Measurements from ENCODE around the gene ADAM15.

Gene ADAM15

GRCh38 chr1:155030899-155031298, 20.2 kb upstream of the ADAM15 start:
- DNase-seq: no peak

DNA sequence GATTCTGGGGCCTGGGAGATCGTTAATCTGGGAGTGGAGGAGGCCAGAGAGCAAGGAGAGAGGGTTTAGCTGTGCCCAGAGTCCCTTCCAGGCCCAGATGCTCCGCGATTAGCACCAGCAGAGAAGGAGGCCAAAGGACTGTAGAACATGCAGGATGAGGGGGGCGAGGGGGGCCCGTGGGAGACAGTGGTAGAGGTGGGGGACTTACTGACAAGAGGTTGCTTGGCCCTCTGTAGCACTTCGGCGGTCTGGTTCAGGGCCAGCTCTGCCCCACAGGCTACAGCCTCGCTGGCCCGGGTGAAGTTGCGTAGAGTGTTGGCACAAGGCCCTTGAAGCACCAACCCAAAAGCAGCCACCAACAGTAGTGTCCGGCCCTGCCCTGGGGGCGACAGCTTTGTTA, 18.2 kb upstream of the ADAM15 start:
- DNase-seq: no peak

- no peak for DNase-seq
These were observed 17.6 kb upstream of the ADAM15 start, which contains the start of the genes DCST1 and DCST2 for GRCh38 chr1:155033524-155033923. TSS of gene DCST1 (plus strand) at chr1:155033824. CDS start at chr1:155034037, 213 bp downstream. TSS of gene DCST2 (minus strand) at chr1:155033781. CDS start at chr1:155033701, 80 bp downstream.

DNA sequence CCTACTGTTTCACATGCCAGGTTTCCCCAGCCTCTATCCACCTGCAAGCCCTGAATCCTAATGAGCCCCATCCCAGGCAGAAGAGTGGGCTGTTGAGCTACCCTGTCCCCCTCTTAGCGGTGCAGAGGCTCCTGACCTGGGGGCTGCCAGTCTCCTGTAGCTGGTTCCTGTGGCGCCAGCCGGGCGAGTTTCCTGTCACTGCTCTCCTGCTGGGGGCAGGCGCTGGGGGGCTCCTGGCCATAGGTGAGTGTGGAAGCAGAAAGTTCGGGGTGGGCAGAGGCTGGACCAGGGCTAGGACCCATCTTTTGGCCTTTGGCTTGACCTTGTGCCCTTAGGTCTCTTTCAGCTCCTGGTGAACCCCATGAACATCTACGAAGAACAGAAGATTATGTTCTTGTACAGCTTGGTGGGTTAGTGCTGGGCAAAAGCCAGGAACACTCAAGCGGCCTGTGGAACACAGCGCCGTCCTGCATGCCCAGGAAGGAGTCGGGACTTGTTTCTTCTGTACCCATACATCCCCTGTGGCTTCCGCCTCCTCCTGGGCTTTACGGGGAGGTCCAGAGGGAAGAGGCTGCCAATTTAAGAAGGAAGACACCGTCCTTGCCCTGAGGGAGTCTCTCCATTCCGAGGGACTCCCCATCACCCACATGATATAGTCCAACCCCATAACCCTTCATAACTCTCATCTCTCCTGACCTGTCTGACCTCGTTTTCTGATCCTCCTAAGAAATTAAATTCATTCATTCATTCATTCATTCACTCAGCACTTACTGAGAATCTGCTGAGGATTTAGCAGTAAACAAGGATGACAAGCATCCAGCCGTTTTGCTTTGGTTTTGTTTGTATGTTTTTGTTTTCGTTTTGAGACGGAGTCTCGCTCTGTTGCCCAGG, 16.6 kb upstream of the ADAM15 start:
- no peak for DNase-seq

DNA sequence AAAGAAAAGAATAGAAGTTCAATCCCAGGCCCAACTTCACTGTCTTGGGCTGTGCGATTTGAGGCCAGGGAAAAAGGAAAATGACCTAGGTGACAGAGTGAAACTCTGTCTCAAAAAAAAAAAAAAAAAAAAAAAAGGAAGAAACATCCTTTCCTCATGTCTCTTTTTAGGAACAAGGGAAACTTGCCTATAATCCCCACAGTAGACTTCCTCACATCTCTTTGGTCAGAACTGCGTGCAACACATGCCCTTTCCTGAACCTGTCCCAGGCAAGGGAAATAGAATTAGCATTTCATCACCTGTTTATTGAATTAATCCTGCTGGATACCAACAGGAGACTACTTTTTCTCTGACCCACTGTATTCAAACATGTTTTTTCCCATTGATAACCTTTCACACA, 15.2 kb upstream of the ADAM15 start:
- no peak for DNase-seq

- no peak for DNase-seq
These were observed 14.1 kb upstream of the ADAM15 start for GRCh38 chr1:155037043-155037442.

- no peak for DNase-seq
These were observed 13.2 kb upstream of the ADAM15 start for GRCh38 chr1:155037851-155038441.

- DNase-seq: no peak
These were observed 12.4 kb upstream of the ADAM15 start for GRCh38 chr1:155038602-155039307.

GRCh38 chr1:155039308-155039669, 11.8 kb upstream of the ADAM15 start:
- DNase-seq: no peak

GRCh38 chr1:155040358-155041093, 10.6 kb upstream of the ADAM15 start:
- no peak for DNase-seq

DNA sequence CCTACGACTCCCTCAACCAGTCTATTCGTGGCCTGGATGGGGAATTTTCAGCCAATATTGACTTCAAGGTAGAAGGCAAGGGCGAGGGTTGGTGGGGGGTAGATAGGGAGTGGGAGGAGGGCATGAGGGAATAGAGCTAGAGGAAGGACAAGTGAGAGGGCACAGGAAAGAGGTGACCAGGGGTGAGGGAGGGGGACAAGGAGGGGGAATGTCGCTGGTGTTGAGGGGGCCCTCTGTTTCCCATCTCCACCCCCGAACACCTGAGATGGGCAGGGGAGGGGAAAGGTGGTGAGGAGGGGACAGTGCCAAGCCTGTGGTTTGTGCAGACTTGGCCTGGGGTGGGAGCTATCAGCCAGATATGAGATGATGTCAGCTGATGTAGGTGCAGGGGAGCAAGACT, 8.3 kb upstream of the ADAM15 start:
- no peak for DNase-seq

DNA sequence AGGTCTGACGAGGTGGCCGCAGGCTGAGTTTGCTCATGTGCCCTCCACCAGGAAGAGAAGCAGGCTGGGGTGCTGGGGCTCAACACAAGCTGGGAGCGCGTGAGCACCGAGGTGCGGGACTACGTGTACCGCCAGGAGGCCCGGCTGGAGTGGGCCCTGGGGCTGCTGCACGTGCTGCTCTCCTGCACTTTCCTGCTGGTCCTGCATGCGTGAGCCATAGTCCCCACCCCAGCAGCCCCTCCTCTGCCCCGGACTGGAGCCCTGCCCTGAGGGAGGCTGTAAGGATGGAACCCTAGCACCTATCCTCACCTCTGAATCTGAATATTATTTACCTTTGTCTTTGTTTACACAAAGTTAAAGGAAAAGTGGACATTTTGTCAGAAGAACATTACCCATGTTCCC, 7.8 kb upstream of the ADAM15 start:
- DNase-seq: no peak

GRCh38 chr1:155043793-155044192, 7.3 kb upstream of the ADAM15 start:
- no peak for DNase-seq

DNA sequence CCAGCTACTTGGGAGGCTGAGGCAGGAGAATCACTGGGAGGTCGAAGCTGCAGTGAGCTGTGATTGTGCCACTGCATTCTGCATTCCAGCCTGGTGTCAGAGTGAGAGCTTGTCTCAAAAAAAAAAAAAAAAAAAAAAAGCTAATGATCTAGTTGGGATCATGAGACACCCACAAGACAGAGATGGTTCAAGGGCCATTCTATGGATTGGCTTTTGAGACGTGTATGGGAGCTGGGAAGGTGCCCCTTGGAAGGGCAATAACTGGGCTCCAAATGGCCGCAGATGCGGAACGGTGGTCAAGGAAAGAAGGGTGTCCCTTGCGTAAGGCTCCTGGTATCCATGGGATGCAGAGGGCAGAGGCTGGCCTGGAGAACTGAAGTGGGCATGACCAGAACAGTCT, 6.8 kb upstream of the ADAM15 start:
- DNase-seq: no peak

- DNase-seq: peak; percentile 64 to 70
These were observed 6.1 kb upstream of the ADAM15 start for GRCh38 chr1:155044812-155045657.

- no peak for DNase-seq
These were observed 2.4 kb upstream of the ADAM15 start for GRCh38 chr1:155048449-155049334.

GRCh38 chr1:155049651-155050559, 1.2 kb upstream of the ADAM15 start:
- no peak for DNase-seq

- DNase-seq: no peak
These were observed 243 bp downstream of the ADAM15 start for GRCh38 chr1:155051342-155051776.

DNA sequence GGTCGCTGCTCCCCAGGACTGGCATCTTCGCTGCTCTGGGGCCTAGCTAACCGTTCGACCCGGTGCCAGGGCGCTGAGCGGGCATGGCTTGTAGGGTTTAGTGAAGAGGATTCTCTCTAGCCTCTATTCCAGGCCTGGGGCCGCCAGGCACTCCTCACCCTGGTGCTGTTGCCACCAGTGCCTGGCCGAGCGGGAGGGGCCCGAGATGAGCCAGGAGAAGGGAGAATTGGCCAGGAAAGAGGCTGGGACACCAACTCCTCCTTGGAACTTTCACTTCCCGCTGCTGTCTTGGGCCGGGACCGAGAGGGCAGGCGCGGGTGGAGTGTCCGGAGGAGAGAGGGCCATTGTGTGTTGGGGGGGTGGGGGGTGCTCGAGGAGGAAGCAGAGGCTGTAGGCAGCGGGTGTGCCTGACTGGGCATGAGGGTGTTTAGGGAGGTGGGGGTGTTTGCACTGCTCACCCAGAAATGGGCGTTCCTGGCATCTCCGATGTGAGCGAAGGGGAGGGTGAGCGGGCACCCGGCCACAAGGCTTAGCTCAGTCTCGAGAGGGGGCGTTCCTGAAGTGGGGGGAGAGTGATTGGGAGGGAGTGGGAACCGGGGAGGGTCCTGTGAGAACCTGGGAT, 772 bp downstream of the ADAM15 start:
- DNase-seq: peak in 1 of 2 donors; percentile 45

All from hippocampal formation (tissue), 2 donors.